GM21619 (cell line): ENCODE results near the gene PJA1.

Experiments
- ATAC-seq: cut with Tn5 transposase; IDR thresholded peaks from one replicate; pipeline ENCODE4 v1.9.1; 2021; ENCODE audit not compliant: unreplicated experiment

The PJA1 gene

GRCh38 chrX:69119122-69119521 lies 46.1 kb downstream of the PJA1 start:
- no peak for ATAC-seq

- no peak for ATAC-seq
Observed at GRCh38 chrX:69117876-69118526, 47.3 kb downstream of the PJA1 start.

- ATAC-seq = no peak
Observed at GRCh38 chrX:69116077-69116476, 49.2 kb downstream of the PJA1 start.

GRCh38 chrX:69113723-69114122 lies 51.5 kb downstream of the PJA1 start:
- ATAC-seq = no peak
